B cell (primary cell): ENCODE measurements around the gene SETD6. TPM values are rescaled to one million over a fixed set of nuclear protein-coding genes. Genes with fewer than 3 reads are reported as not detected.

Experiments used
- ATAC-seq: fragments of 200-7000 bp; cut with Tn5 transposase; one replicate; pipeline ENCODE4 v1.10.0; 2021; ENCODE audit warnings: low read depth, mild to moderate bottlenecking, moderate number of reproducible peaks, moderate library complexity
- CTCF ChIA-PET: fragments of 350-600 bp; sonication (Branson Sonifier 250); formaldehyde crosslinking; loops from one replicate; lab custom pipeline; 2021; ENCODE audit warnings: antibody characterized with exemption, inconsistent platforms; lab: Charles Lee
- POLR2A ChIA-PET: fragments of 350-600 bp; sonication (Branson Sonifier 250); formaldehyde crosslinking; loops from one replicate; lab custom pipeline; 2021; ENCODE audit warnings: antibody characterized with exemption; lab: Charles Lee
- DNase-seq: peaks from one replicate; pipeline ENCODE4 v3.0.0; 2013
- H2AFZ ChIP-seq: 2 replicates; pipeline ENCODE4 v1.6.1; 2012; ENCODE audit warnings: mild to moderate bottlenecking, low read depth, low read length; ENCODE audit not compliant: insufficient read depth, poor library complexity, severe bottlenecking
- H3K27ac ChIP-seq, 2 donors: 1 replicate in 1 of 2; 2 replicates in 1 of 2; pipeline ENCODE4 v1.5.1; 2012 to 2013; ENCODE audit warnings: low read length in 2 of 2, mild to moderate bottlenecking in 2 of 2, moderate library complexity in 1 of 2
- H3K27me3 ChIP-seq, 4 experiments: fragments of 200-600 bp in 1 of 4; sonication (generic) in 1 of 4; replicated peaks in 1 of 4; 1 replicate in 2 of 4; 2 replicates in 2 of 4; pipeline versions ENCODE4 v1.6.1 to v1.7.0; 2013 to 2016; ENCODE audit warnings: low read length in 3 of 4, mild to moderate bottlenecking in 2 of 4, mixed read lengths in 1 of 4, moderate library complexity in 1 of 4; ENCODE audit not compliant: insufficient read depth in 4 of 4, control insufficient read depth in 3 of 4; ENCODE audit errors: control extremely low read depth in 1 of 4
- H3K36me3 ChIP-seq, 2 experiments: replicated peaks in 1 of 2; 1 replicate in 1 of 2; 2 replicates in 1 of 2; pipeline versions ENCODE4 v1.6.1 to v1.7.1; 2013; ENCODE audit warnings: low read length in 1 of 2; ENCODE audit not compliant: insufficient read depth in 2 of 2, control insufficient read depth in 1 of 2; ENCODE audit errors: control extremely low read depth in 1 of 2, extremely low read depth in 1 of 2
- H3K4me1 ChIP-seq, 2 donors: fragments of 200-600 bp in 1 of 2; sonication (generic) in 1 of 2; 1 replicate in 1 of 2; 2 replicates in 1 of 2; pipeline versions ENCODE4 v1.5.1 to v1.6.1; 2013 to 2017; ENCODE audit warnings: low read length in 2 of 2; ENCODE audit not compliant: control insufficient read depth in 2 of 2, insufficient read depth in 2 of 2
- H3K4me2 ChIP-seq: replicated peaks from 2 replicates; pipeline ENCODE3; 2012; ENCODE audit warnings: mild to moderate bottlenecking, low read depth, low read length; ENCODE audit not compliant: poor library complexity, severe bottlenecking
- H3K4me3 ChIP-seq, 5 experiments: fragments of 200-600 bp in 1 of 5; sonication (generic) in 1 of 5; 1 replicate in 3 of 5; 2 replicates in 2 of 5; pipeline versions ENCODE4 v1.5.1 to v1.7.0; 2011 to 2016; ENCODE audit warnings: low read length in 4 of 5, mild to moderate bottlenecking in 4 of 5, low read depth in 2 of 5, control low read depth in 1 of 5, moderate library complexity in 1 of 5; ENCODE audit not compliant: insufficient read depth in 1 of 5; ENCODE audit errors: control extremely low read depth in 1 of 5, extremely low read depth in 1 of 5
- H3K79me2 ChIP-seq: fragments of 200-600 bp; sonication (generic); one replicate; pipeline ENCODE4 v1.6.0; 2016; ENCODE audit warnings: low read length; ENCODE audit not compliant: control insufficient read depth, insufficient read depth
- H3K9ac ChIP-seq: fragments of 200-600 bp; sonication (generic); 2 replicates; pipeline ENCODE4 v1.6.1; 2017; ENCODE audit warnings: mild to moderate bottlenecking, low read length, moderate library complexity
- H3K9me3 ChIP-seq, 3 donors: one replicate each; pipeline versions ENCODE4 v1.6.1 to v1.7.1; 2013; ENCODE audit warnings: low read length in 2 of 3; ENCODE audit not compliant: control insufficient read depth in 2 of 3, insufficient read depth in 1 of 3; ENCODE audit errors: control extremely low read depth in 1 of 3
- H4K20me1 ChIP-seq: 2 replicates; pipeline ENCODE4 v1.6.0; 2012; ENCODE audit warnings: mild to moderate bottlenecking, low read length; ENCODE audit not compliant: insufficient read depth, control insufficient read depth, poor library complexity, severe bottlenecking
- H3K27ac Mint-ChIP-seq: one replicate; pipeline ENCODE4 v1.8.0; 2021; ENCODE audit warnings: mixed read lengths
- H3K27me3 Mint-ChIP-seq: one replicate; pipeline ENCODE4 v1.8.0; 2021; ENCODE audit warnings: mixed read lengths
- H3K4me1 Mint-ChIP-seq: one replicate; pipeline ENCODE4 v1.8.0; 2021; ENCODE audit warnings: mixed read lengths
- H3K4me3 Mint-ChIP-seq: one replicate; pipeline ENCODE4 v1.8.0; 2021; ENCODE audit warnings: mixed read lengths
- H3K9me3 Mint-ChIP-seq: one replicate; pipeline ENCODE4 v1.8.0; 2022; ENCODE audit warnings: mixed read lengths; ENCODE audit not compliant: insufficient read depth
- EZH2 ChIP-seq: IDR thresholded peaks from 2 replicates; pipeline ENCODE4 v1.6.1; 2012; ENCODE audit warnings: borderline replicate concordance, low read depth, mild to moderate bottlenecking, moderate library complexity, low read length; ENCODE audit not compliant: insufficient read depth, poor library complexity, severe bottlenecking
- WGBS: methylation state at CpG from one replicate; pipeline ENCODE4 v1.1.5; 2013; ENCODE audit warnings: missing lambda C conversion rate; ENCODE audit not compliant: insufficient coverage; 5-methylcytosine and 5-hydroxymethylcytosine counted together
- intact Hi-C: fragments of 100-400 bp; cut with micrococcal nuclease; formaldehyde crosslinking; loops from one replicate; pipeline ENCODE4 v1.10.0; 2022
- polyA plus RNA-seq: library from polyadenylated mRNA; depleted of rRNA; stranded (reverse); fragments of >200 nt; gene quantifications from 2 replicates; pipeline ENCODE4 v1.2.3, GENCODE V29; 2012
- total RNA-seq, 2 donors: library from RNA; stranded (reverse); fragments of 120-200 nt in 1 of 2; gene quantifications; 1 replicate in 1 of 2; 2 replicates in 1 of 2; pipeline versions ENCODE4 v1.2.3 to v1.2.4, GENCODE V29; 2013 to 2022
- TF ChIP-seq, protein P1 (sequence below): fragments of 200-600 bp; IDR thresholded peaks from one replicate; pipeline ENCODE4 v1.8.0; 2022; ENCODE audit warnings: antibody characterized with exemption, mild to moderate bottlenecking

Gene SETD6
- total and polyA plus RNA-seq, 2 donors (not counting 1 experiment from before 2014, with no cell fraction given) = 24.2 to 37.4 TPM

DNA sequence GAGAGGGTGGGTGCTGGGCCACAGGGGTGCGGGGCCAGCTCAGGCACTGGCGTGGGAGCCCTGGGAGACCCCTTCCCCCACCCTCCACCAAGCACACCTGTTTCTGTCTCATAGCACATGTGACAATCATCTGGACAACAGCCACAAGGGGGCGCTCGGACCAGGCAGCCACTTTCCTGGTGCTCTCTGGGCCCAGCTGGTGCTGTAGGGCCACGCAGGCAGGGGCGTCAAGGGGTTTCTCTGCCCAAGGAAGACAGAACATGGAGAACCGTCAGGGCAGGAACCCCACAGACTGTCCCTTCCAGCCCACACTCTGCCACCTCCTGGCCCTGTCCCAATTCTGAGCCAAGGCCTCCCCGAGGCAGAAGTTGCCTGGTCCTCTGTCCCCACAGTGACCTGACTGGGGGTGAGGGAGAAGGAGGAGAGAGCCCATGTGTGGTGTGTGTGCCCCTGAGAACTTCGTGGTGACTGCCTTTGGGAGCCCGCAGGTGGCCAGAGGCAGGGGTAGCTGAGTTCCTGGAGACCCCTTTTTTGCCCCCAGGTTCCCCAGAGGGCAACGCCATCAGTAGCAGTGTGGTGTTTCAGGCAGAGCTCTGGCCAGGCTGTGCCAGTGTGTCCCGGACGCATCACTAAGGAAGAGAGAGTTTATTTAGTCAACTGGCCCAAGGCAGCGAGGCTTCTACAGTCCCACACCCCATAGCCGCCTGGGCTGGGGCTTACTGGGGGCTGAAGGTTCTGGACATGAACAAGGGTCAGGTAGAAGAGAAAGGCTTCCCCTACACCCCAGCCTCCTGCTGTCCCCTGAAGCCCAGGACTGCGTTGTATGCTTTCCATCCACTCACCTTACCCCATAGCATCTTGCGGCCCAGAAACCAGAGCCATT lies 3.1 kb upstream of the SETD6 start:
- Histone ChIP-seq H3K27me3 (no peaks in the 10 kb centered on the region), H4K20me1 (peaks cover 11% of the 10 kb centered on the region), H3K79me2 (no peaks in the 10 kb centered on the region), H3K27ac (no peak overlapping the region), H2AFZ (no peak overlapping the region), H3K4me3 (no peak overlapping the region), H3K36me3 (peaks cover 0 to 3% of the 10 kb centered on the region in 2 experiments), H3K9ac (no peak overlapping the region), H3K9me3 (no peaks in the 10 kb centered on the region), H3K4me2 (no peak overlapping the region), H3K4me1 (peaks cover 10 to 14% of the 10 kb centered on the region in 2 donors)
- H3K4me1 Mint-ChIP-seq = peaks cover 20% of the 10 kb centered on the region
- POLR2A ChIA-PET = no interaction called here
- no peaks in the 10 kb centered on the region for H3K27me3 Mint-ChIP-seq
- ATAC-seq = no peak
- H3K4me3 Mint-ChIP-seq = no peak overlapping the region
- DNase-seq = peak; percentile 80
- 54% methylated on average over 14 of the region's 17 CpGs for WGBS
- TF ChIP-seq, protein P1, sequence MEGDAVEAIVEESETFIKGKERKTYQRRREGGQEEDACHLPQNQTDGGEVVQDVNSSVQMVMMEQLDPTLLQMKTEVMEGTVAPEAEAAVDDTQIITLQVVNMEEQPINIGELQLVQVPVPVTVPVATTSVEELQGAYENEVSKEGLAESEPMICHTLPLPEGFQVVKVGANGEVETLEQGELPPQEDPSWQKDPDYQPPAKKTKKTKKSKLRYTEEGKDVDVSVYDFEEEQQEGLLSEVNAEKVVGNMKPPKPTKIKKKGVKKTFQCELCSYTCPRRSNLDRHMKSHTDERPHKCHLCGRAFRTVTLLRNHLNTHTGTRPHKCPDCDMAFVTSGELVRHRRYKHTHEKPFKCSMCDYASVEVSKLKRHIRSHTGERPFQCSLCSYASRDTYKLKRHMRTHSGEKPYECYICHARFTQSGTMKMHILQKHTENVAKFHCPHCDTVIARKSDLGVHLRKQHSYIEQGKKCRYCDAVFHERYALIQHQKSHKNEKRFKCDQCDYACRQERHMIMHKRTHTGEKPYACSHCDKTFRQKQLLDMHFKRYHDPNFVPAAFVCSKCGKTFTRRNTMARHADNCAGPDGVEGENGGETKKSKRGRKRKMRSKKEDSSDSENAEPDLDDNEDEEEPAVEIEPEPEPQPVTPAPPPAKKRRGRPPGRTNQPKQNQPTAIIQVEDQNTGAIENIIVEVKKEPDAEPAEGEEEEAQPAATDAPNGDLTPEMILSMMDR = peak; percentile 80
- TF ChIP-seq EZH2 = no peak
- no peaks in the 10 kb centered on the region for H3K9me3 Mint-ChIP-seq
- intact Hi-C loops = no loop called here
- CTCF ChIA-PET = interaction anchor here (0.6 to 2.9 kb wide), 14 partner anchors 8 to 249 kb away, joined by 3 to 28 read pairs (median 4); partner anchors contain the start of gene NDRG4
- H3K27ac Mint-ChIP-seq = no peak overlapping the region

DNA sequence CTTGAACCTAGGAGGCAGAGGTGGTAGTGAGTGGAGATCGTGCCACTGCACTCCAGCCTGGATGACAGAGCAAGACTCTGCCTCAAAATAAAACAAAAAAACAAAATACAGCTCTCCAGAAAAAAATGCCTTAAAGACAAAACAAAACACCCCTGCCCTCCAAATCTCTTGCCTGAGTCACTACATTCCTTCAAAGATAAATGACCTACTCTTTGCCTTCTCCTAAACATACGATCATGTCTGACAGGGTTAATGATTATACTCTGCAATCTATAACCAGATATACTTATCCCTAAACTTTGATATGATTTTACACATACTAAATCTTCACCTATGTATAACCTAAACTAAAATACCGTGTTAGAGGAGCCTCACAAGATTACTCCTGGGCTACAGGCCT lies 1.4 kb upstream of the SETD6 start:
- Histone ChIP-seq H3K79me2 (no peaks in the 10 kb centered on the region), H3K36me3 (peaks cover 1 to 16% of the 10 kb centered on the region in 2 experiments), H3K27me3 (no peaks in the 10 kb centered on the region), H3K4me1 (peaks cover 10 to 14% of the 10 kb centered on the region in 2 donors), H2AFZ (no peak overlapping the region), H3K27ac (no peak overlapping the region), H3K4me3 (no peak overlapping the region), H4K20me1 (peaks cover 11% of the 10 kb centered on the region), H3K4me2 (no peak overlapping the region), H3K9ac (no peak overlapping the region), H3K9me3 (no peaks in the 10 kb centered on the region)
- ATAC-seq = no peak
- Mint-ChIP-seq H3K9me3 (no peaks in the 10 kb centered on the region), H3K27ac (no peak overlapping the region), H3K4me1 (peaks cover 20% of the 10 kb centered on the region), H3K4me3 (no peak overlapping the region), H3K27me3 (no peaks in the 10 kb centered on the region)
- no peak for DNase-seq
- CTCF ChIA-PET = interaction anchor here (0.8 to 2.1 kb wide), 9 partner anchors 11 to 242 kb away, joined by 3 to 12 read pairs (median 3); partner anchors contain the start of gene NDRG4
- POLR2A ChIA-PET = interaction anchor here (0.6 kb wide), 1 partner anchor 222 kb away, joined by 8 read pairs; no protein-coding TSS in a partner anchor
- intact Hi-C loops = loop anchor here (2.0 kb wide), 1 partner anchor 779 kb away; the partner anchor contains the start of gene KATNB1
- TF ChIP-seq, protein P1 = no peak
- TF ChIP-seq EZH2 = no peak
- no CpG with 5 or more reads among the region's 3 CpGs for WGBS
